Testis (tissue), 3 donors: ENCODE data around the gene SMCO2. TPM values are rescaled to one million over a fixed set of nuclear protein-coding genes. Genes with fewer than 3 reads are reported as not detected.

ENCODE experiments used
- DNase-seq: peaks from one replicate; pipeline ENCODE4 v3.0.0-alpha.2; 2019
- H3K27ac ChIP-seq, 2 donors: fragments of 200-600 bp; sonication (generic); one replicate each; pipeline ENCODE4 v1.5.1; 2019
- H3K27me3 ChIP-seq: fragments of 200-600 bp; sonication (generic); one replicate; pipeline ENCODE4 v1.5.1; 2019
- H3K36me3 ChIP-seq: fragments of 200-600 bp; sonication (generic); one replicate; pipeline ENCODE4 v1.5.1; 2017; ENCODE audit warnings: low read depth; ENCODE audit errors: missing control alignments
- H3K4me1 ChIP-seq: fragments of 200-600 bp; sonication (generic); one replicate; pipeline ENCODE4 v1.5.1; 2019
- H3K4me3 ChIP-seq, 2 donors: fragments of 200-600 bp; sonication (generic); one replicate each; pipeline ENCODE4 v1.5.1; 2017 to 2019
- H3K9me3 ChIP-seq: fragments of 200-600 bp; sonication (generic); one replicate; pipeline ENCODE4 v1.5.1; 2017
- CTCF ChIP-seq, 3 experiments: fragments of 450-650 bp in 2 of 3; fragments of 200-600 bp in 1 of 3; sonication (generic) in 1 of 3; IDR thresholded peaks; one replicate each; pipeline ENCODE4 v1.5.1; 2016 to 2019; ENCODE audit warnings: antibody characterized with exemption in 3 of 3, mild to moderate bottlenecking in 2 of 3, moderate library complexity in 1 of 3
- POLR2A ChIP-seq: fragments of 450-650 bp; IDR thresholded peaks from one replicate; pipeline ENCODE4 v1.6.1; 2017; ENCODE audit warnings: antibody characterized with exemption, mild to moderate bottlenecking, moderate library complexity
- WGBS, 2 donors: methylation state at CpG; one replicate each; pipeline ENCODE4 v1.1.5; 2018; 5-methylcytosine and 5-hydroxymethylcytosine counted together
- intact Hi-C: fragments of 100-400 bp; cut with DNase I; formaldehyde crosslinking; loops from one replicate; pipeline ENCODE4 v1.15.1; 2023; ENCODE audit warnings: low total_unique reads
- polyA plus RNA-seq: library from polyadenylated mRNA; stranded (reverse); fragments of 350-450 nt; fragmentation: Illumina TruSeq; extraction: RNeasy Lipid Tissue Mini Kit (QIAGEN cat#74804); gene quantifications from one replicate; pipeline ENCODE4 v1.2.3, GENCODE V29; 2014; ENCODE audit warnings: low read depth, low replicate concordance; ENCODE audit not compliant: insufficient read depth
- total RNA-seq, 2 donors: library from RNA; depleted of rRNA; stranded (reverse); fragments of >200 nt; gene quantifications; one replicate each; pipeline ENCODE4 v1.2.3, GENCODE V29; 2016

Gene SMCO2
- total and polyA plus RNA-seq, 3 donors from 2014 or later, result 1.5 to 4.6 TPM; not detected in 1

GRCh38 chr12:27498149-27498548 is 51.6 kb downstream of the SMCO2 start:
- no peak for TF ChIP-seq CTCF (IDR thresholded peaks at IDR 0.05)
- TF ChIP-seq POLR2A, result no peak
- Histone ChIP-seq H3K9me3 (no peaks in the 10 kb centered on the region), H3K27me3 (no peaks in the 10 kb centered on the region), H3K27ac (no peak overlapping the region), H3K4me3 (no peak overlapping the region), H3K4me1 (no peaks in the 10 kb centered on the region), H3K36me3 (no peaks in the 10 kb centered on the region)
- 92 to 95% methylated on average over 4 of the region's 4 CpGs for WGBS, 2 donors
- no peak for DNase-seq
- intact Hi-C loops, result no loop called here

- H3K27me3 ChIP-seq, result no peaks in the 10 kb centered on the region
- WGBS, 2 donors, result 88 to 93% methylated on average over 5 of the region's 5 CpGs
- no peak for TF ChIP-seq CTCF (IDR thresholded peaks at IDR 0.05)
- no peak for TF ChIP-seq POLR2A
- no peaks in the 10 kb centered on the region for H3K36me3 ChIP-seq
- no peak overlapping the region for H3K4me3 ChIP-seq
- H3K27ac ChIP-seq, result no peak overlapping the region
- intact Hi-C loops, result no loop called here
- H3K9me3 ChIP-seq, result no peaks in the 10 kb centered on the region
- DNase-seq, result no peak
- H3K4me1 ChIP-seq, result no peaks in the 10 kb centered on the region
Observed at GRCh38 chr12:27498761-27499160, 52.2 kb downstream of the SMCO2 start.

GRCh38 chr12:27499377-27499776 is 52.8 kb downstream of the SMCO2 start:
- WGBS, 2 donors, result 96 to 98% methylated on average over 3 of the region's 3 CpGs
- no peaks in the 10 kb centered on the region for H3K4me1 ChIP-seq
- no peak for TF ChIP-seq POLR2A
- H3K4me3 ChIP-seq, result no peak overlapping the region
- intact Hi-C loops, result no loop called here
- H3K27me3 ChIP-seq, result no peaks in the 10 kb centered on the region
- H3K36me3 ChIP-seq, result no peaks in the 10 kb centered on the region
- DNase-seq, result no peak
- no peak overlapping the region for H3K27ac ChIP-seq
- H3K9me3 ChIP-seq, result no peaks in the 10 kb centered on the region

- 50 to 53% methylated on average over 3 of the region's 3 CpGs for WGBS, 2 donors
- no peak overlapping the region for H3K4me3 ChIP-seq
- no peaks in the 10 kb centered on the region for H3K36me3 ChIP-seq
- no peak for TF ChIP-seq CTCF (IDR thresholded peaks at IDR 0.05)
- H3K27me3 ChIP-seq, result no peaks in the 10 kb centered on the region
- no peaks in the 10 kb centered on the region for H3K9me3 ChIP-seq
- no peak for DNase-seq
- no peaks in the 10 kb centered on the region for H3K4me1 ChIP-seq
- intact Hi-C loops, result no loop called here
- H3K27ac ChIP-seq, result no peak overlapping the region
Observed at GRCh38 chr12:27500546-27500945, 54.0 kb downstream of the SMCO2 start.

GRCh38 chr12:27502021-27502435 is 55.5 kb downstream of the SMCO2 start:
- H3K4me3 ChIP-seq, result no peak overlapping the region
- intact Hi-C loops, result no loop called here
- H3K27me3 ChIP-seq, result no peaks in the 10 kb centered on the region
- WGBS, 2 donors, result 90 to 93% methylated on average over 6 of the region's 6 CpGs
- H3K27ac ChIP-seq, result no peak overlapping the region
- H3K9me3 ChIP-seq, result no peaks in the 10 kb centered on the region
- TF ChIP-seq POLR2A (no peak), CTCF (IDR thresholded peaks at IDR 0.05) (no peak)
- no peaks in the 10 kb centered on the region for H3K4me1 ChIP-seq
- H3K36me3 ChIP-seq, result no peaks in the 10 kb centered on the region
- DNase-seq, result no peak
